GM08714 (cell line): Measurements from ENCODE around the gene C12orf54.
"Not testable (repeated sequence)": the region's sequence is repeated elsewhere in the genome, so short reads cannot be mapped to it uniquely, and the experiment has no call there.

Experiments
- H3K4me3 ChIP-seq: fragments of 200-500 bp; sonication (Bioruptor generic); 2 replicates; pipeline ENCODE4 v1.5.1; 2014; ENCODE audit warnings: mild to moderate bottlenecking, low read length, inconsistent platforms
- ZNF274 ChIP-seq: IDR thresholded peaks from 2 replicates; pipeline ENCODE4 v1.6.1; 2012; ENCODE audit warnings: mild to moderate bottlenecking, low read depth, low read length

Gene C12orf54

DNA sequence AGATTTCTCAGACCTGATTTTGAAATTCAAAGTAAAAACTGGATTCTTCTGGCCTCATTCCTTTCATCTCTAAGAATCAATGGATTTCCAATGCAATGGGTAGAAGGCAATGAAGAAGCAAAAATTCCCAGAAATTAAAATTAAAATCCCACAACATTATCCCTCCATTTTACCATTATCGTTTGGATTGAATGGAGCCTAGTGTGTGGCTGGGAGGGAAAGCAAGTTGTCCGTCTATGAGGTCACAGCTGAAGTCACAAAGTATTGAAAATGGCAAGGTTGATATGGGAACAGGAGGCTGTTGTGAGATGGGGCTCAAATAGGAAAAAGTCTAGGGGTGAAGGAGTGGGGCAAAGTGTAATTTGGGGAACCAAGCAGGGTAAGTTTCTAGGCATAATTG, at the start of gene C12orf54:
TSS of gene C12orf54 (plus strand) at position 301 of the 400 bp plus-strand sequence. CDS start 799 bp downstream, outside the sequence.
- TF ChIP-seq ZNF274 = no peak
- H3K4me3 ChIP-seq = no peak within 1 kb of the TSS

DNA sequence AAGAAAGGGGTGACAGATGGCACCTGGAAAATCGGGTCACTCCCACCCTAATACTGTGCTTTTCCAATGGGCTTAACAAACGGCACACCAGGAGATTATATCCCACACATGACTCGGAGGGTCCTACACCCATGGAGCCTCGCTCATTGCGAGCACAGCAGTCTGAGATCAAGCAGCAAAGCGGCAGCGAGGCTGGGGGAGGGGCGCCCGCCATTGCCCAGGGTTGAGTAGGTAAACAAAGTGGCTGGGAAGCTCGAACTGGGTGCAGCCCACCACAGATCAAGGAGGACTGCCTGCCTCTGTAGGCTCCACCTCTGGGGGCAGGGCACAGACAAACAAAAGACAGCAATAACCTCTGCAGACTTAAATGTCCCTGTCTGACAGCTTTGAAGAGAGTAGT, 48.3 kb upstream of the C12orf54 start:
- not testable (repeated sequence) for H3K4me3 ChIP-seq

DNA sequence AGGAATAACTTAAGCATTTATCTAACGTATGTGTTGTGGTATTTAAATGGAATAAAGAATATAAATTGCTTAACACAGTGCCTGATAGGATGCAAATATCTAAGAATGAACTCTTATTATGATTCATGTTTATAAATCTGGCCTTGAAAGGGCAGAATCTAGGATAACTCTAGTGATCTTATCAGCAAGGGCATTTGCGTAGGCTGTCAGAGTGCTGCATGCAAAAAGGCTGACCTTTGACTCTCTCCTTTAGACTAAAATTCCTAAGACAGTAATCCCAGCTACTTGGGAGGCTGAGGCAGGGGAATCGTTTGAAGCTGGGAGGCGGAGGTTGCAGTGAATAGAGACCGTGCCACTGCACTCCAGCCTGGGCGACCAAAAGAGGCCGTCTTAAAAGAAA, 41.2 kb upstream of the C12orf54 start:
- no peak overlapping the region for H3K4me3 ChIP-seq
- no peak for TF ChIP-seq ZNF274

DNA sequence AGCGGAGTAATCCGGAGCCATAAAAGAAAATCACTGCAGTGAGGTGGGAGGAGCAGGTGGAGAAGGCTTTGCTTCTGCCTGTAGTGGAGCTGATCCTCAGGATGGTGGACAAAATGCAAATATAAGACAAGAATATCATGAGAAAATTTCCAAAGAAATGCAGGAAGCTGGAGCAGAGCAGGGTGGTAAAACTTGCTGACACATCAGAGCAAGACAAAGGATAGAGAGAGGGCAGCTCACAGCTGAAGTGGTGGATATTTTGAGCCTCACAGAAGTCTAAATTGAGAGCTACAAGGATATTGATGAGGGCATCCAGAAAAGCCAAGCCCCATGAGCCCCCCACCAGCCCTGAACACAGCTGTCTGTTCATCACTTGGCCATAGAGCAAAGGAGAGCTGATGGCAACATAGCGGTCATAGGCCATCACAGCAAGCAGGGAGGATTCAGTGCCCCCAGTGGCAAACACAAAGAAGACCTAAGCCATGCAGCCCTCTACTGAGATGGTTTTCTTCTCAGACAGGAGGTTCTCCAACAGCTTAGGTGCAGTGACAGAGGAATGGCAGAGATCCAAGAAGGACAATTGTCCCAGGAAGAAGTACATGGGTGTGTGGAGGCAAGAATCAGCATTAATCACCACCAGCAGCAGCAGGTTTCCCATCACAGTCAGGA, 40.0 kb upstream of the C12orf54 start:
- TF ChIP-seq ZNF274 = no peak
- no peak overlapping the region for H3K4me3 ChIP-seq

DNA sequence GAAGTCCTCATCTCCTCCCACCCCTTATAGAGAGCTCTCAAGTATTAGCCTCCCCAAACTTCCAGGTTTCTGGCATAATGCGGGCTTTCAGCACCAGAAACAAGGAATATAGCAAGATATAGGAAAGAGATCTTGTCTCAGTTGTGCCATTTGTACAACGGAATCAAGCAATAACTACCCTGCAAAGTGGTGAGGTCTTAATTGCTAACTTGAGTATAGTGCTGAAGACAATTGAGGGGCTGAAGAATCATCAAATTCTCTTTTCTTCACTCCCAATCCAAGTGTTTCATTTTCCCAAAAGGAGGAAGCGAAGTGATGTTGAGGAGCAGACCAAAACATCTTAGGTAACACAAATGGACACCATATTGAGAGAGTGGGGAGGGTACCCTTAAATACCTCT, 36.8 kb upstream of the C12orf54 start:
- no peak for TF ChIP-seq ZNF274
- H3K4me3 ChIP-seq = no peak overlapping the region

DNA sequence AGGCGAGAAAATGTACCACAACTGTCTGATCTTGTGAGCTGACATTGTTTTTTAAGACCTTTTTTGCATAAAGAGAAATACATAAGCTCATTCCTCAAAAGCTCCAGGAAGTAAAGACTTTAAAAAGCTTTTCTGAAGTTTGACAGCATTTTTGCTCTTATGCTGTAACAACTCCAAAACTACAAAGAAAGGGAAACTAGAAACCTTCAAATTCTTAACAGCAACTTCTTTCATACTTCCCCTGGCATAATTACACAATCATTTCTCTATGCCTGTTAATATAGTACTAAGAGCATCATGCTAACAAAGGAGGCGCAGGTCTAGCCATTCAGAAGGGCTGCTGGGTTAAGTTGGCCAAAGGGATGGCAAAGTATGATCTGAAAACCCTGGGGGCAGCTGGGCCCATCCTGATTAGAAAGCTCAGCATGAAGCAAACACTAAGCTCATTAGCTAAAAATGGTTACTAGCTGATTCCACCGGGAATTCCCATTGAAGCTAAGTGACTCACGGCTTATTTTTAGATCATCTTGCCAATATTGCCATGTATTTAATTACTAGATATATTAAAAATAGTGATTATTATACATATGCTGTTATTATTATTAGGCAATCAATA, 36.0 kb upstream of the C12orf54 start:
- no peak for TF ChIP-seq ZNF274
- H3K4me3 ChIP-seq = no peak overlapping the region

DNA sequence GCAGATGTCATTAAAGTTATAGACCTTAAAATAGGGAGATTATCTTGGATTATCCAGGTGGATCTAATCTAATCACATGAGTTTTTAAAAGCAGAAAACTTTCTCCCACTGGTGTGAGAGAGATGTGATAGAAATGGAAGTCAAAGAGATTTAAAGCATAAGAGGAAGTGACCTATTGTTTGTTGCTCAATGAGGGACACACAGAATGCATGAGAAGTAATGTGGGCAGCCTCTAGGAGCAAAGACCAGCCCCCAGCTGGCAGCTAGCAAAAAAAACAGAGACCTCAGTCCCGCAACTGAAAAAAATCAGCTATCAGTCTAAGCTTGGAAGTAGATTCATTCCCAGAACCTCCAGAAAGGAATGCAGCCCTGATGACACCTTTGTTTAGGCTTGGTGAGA, 34.5 kb upstream of the C12orf54 start:
- H3K4me3 ChIP-seq = no peak overlapping the region
- TF ChIP-seq ZNF274 = no peak

DNA sequence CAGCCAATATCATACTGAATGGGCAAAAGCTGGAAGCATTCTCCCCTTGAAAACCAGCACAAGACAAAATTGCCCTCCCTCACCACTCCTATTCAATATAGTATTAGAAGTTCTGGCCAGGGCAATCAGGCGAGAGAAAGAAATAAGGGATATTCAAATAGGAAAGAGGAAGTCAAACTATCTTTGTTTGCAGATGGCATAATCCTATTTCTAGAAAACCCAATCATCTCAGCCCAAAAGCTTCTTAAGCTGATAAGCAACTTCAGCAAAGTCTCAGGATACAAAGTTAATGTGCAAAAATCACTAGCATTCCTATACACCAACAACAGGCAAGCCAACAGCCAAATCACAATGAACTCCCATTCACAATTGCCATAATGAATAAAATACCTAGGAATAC, 30.9 kb upstream of the C12orf54 start:
- H3K4me3 ChIP-seq = no peak overlapping the region
- TF ChIP-seq ZNF274 = no peak

DNA sequence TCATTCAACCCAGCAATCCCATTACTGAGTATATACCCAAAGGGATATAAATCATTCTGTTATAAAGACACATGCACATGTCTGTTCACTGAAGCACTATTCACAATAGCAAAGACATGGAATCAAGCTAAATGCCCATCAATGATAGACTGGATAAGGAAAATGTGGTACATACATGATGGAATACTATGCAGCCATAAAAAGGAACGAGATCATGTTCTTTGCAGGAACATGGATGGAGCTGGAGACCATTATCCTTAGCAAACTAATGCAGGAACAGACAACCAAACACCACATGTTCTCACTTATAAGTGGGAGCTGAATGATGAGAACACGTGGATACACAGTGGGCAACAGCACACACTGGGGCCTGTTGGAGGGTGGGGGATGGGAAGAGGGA, 29.3 kb upstream of the C12orf54 start:
- H3K4me3 ChIP-seq = not testable (repeated sequence)

DNA sequence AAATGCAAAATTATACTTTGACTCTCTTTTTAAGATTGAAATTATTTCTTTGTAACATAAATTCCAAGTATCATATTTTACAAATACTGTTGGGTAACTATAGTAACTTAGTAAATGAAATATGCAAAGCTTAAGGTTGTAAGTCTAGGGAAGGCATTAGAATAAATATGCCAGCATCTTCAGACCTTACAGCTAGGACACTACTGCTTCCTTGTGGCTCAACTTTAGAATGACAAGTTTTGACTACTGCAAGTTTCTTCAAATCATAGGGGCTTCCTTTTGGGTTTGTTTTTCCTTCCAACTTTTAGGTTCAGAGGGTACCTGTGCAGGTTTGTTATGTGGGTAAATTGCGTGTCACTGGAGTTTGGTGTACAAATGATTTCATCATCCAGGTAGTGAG, 27.6 kb upstream of the C12orf54 start:
- no peak overlapping the region for H3K4me3 ChIP-seq
- no peak for TF ChIP-seq ZNF274

DNA sequence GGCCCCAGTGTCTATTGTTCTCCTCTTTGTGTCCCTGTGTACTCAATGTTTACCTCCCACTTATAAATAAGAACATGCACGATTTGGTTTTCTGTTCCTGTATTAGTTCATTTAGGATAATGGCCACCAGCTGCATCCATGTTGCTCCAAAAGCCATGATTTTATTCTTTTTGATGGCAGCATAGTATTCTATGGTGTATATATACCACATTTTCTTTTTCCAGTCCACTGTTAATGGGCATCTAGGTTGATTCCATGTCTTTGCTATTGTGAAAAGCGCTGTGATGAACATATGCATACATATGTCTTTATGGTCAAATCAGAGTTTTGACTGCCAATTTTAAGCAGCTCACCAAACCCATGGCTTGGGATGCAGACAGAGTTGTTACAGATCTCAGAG, 27.2 kb upstream of the C12orf54 start:
- no peak overlapping the region for H3K4me3 ChIP-seq
- no peak for TF ChIP-seq ZNF274

DNA sequence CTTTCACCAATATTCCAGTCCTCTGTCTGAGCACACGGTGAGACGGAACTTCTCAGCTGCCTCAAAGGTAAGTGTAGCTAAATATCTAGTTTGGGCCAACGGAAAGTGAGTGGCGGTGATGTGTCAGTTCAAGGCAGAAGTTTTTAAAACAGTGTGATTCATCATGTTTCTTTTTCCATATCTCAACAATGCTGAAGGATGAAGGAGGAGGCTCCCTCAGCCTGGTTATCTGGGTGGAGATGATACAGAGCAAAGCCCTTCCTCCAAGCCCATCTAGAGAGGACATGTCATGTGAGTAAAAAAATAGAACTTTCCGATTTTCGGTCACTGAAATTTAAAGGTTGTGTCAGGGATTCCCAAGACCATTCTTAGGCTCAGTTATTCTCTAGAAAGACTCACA, 23.0 kb upstream of the C12orf54 start:
- H3K4me3 ChIP-seq = no peak overlapping the region
- TF ChIP-seq ZNF274 = no peak

DNA sequence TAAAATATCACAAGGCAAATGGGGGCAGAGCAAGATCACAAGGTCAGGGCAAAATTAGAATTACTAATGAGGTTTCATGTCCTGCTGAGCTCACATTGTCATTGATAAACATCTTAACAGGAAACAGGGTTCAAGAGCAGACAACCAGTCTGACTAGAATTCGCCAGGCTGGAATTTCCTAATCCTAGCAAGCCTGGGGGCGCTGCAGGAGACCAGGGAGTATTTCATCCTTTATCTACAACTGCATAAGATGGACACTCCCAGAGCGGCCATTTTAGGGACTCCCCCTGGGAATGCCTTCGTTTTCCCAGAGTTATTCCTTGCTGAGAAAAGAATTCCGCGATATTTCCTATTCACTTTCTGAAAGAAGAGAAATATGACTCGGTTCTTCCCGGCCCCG, 13.3 kb upstream of the C12orf54 start:
- not testable (repeated sequence) for H3K4me3 ChIP-seq

DNA sequence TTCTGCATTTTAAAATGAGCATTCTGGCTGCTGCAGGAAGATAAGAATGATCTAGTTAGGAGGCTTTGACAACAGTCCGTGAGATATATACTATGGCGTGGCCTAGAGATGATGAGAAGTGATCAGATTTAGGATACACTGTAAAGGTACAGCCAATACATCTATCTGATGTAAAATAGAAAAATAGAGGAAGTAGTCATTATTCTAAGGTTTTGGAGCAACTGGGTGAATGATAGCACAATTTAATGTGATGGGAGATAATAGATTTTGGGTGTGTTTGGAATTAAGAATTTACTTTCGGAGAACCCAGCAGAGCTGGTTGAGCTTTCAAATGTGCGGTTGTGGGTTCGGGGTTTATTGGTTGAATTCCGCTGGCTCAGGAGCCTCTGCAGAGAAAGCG, 10.0 kb upstream of the C12orf54 start, which contains the start of gene ANP32D:
TSS of gene ANP32D (plus strand) at position 301 of the 400 bp plus-strand sequence. CDS start 106 bp downstream, outside the sequence.
- TF ChIP-seq ZNF274 = no peak

DNA sequence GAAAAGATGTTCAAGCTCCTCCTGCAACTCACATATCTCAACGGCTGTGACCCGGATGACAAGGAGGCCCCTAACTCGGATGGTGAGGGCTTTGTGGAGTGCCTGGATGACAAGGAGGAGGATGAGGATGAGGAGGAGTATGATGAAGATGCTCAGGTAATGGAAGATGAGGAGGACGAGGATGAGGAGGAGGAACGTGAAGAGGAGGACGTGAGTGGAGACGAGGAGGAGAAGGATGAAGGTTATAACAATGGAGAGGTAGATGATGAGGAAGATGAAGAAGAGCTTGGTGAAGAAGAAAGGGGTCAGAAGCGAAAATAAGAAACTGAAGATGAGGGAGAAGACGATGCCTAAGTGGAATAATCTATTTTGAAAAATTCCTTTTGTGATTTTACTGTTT, 9.2 kb upstream of the C12orf54 start:
- TF ChIP-seq ZNF274 = no peak
- no peak overlapping the region for H3K4me3 ChIP-seq

More for the DNA sequence above, 10.0 kb upstream of the C12orf54 start, which contains the start of gene ANP32D:
- H3K4me3 ChIP-seq = no peak within 1 kb of the TSS

DNA sequence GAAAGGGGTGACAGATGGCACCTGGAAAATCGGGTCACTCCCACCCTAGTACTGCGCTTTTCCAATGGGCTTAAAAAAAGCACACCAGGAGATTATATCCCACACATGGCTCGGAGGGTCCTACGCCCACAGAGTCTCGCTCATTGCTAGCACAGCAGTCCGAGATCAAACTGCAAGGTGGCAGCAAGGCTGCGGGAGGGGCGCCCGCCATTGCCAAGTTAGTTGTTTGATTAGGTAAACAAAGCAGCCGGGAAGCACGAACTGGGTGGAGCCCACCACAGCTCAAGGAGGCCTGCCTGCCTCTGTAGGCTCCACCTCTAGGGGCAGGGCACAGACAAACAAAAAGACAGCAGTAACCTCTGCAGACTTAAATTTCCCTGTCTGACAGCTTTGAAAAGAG, 7.8 kb upstream of the C12orf54 start:
- not testable (repeated sequence) for H3K4me3 ChIP-seq

DNA sequence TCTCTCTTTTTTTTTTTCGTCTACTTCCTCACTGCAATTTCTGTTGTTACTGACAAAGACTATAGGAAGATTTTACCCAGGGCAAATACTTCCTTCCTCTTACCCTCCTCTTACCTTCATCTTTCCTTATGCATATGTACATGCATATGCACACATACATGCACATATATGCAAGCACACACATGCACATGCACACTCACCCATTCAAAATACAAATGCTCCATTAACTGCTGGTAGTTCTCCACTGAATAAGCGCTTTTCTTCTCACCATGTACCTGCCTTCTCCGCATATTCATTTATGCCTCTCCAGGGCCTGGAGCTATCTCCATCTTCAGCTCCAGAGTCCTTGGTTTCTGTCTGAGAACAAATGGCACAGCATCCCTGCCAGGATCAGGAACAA, 632 bp downstream of the C12orf54 start:
- TF ChIP-seq ZNF274 = no peak
- no peak overlapping the region for H3K4me3 ChIP-seq
